Stimulated activated CD4-positive, alpha-beta T cell treated with anti-CD3 and anti-CD28 coated beads, Interleukin-4, amount 100 ng/mL, for 4 hours (primary cell): Measurements from ENCODE around the gene DYRK3.

Experiments
- DNase-seq, 2 experiments: peaks; one replicate each; pipeline ENCODE4 v3.0.0-alpha.2; 2020

DYRK3 gene

GRCh38 chr1:206662396-206663092 is 27.2 kb downstream of the DYRK3 start:
- no peak for DNase-seq

GRCh38 chr1:206663362-206663761 is 28.0 kb downstream of the DYRK3 start:
- DNase-seq, result no peak

GRCh38 chr1:206663832-206664652 is 28.7 kb downstream of the DYRK3 start:
- DNase-seq, result peak; percentile 54 to 55

GRCh38 chr1:206664740-206665139 is 29.4 kb downstream of the DYRK3 start:
- no peak for DNase-seq

- DNase-seq, result no peak
Observed at GRCh38 chr1:206666031-206666561, 30.8 kb downstream of the DYRK3 start.

- DNase-seq, result no peak
Observed at GRCh38 chr1:206666954-206667665, 31.8 kb downstream of the DYRK3 start.

GRCh38 chr1:206668351-206668750 is 33.0 kb downstream of the DYRK3 start:
- DNase-seq, result no peak

- no peak for DNase-seq
Observed at GRCh38 chr1:206668874-206669410, 33.6 kb downstream of the DYRK3 start.

GRCh38 chr1:206672011-206672688 is 36.8 kb downstream of the DYRK3 start:
- no peak for DNase-seq

- DNase-seq, result no peak
Observed at GRCh38 chr1:206672844-206673758, 37.8 kb downstream of the DYRK3 start.

GRCh38 chr1:206674236-206674635 is 38.9 kb downstream of the DYRK3 start:
- DNase-seq, result no peak

- no peak for DNase-seq
Observed at GRCh38 chr1:206674745-206675175, 39.4 kb downstream of the DYRK3 start.

GRCh38 chr1:206676499-206676898 is 41.2 kb downstream of the DYRK3 start:
- no peak for DNase-seq

- DNase-seq, result no peak
Observed at GRCh38 chr1:206678490-206678889, 43.2 kb downstream of the DYRK3 start.

GRCh38 chr1:206679738-206680211 is 44.4 kb downstream of the DYRK3 start:
- DNase-seq, result no peak

GRCh38 chr1:206680279-206680678 is 44.9 kb downstream of the DYRK3 start:
- DNase-seq, result no peak

GRCh38 chr1:206681359-206681758 is 46.0 kb downstream of the DYRK3 start:
- no peak for DNase-seq

GRCh38 chr1:206682111-206682510 is 46.8 kb downstream of the DYRK3 start:
- no peak for DNase-seq

- DNase-seq, result no peak
Observed at GRCh38 chr1:206683313-206683712, 48.0 kb downstream of the DYRK3 start.

- no peak for DNase-seq
Observed at GRCh38 chr1:206684003-206684402, 48.7 kb downstream of the DYRK3 start.
